Lower lobe of right lung (tissue), 2 donors: ENCODE measurements around the gene MID1. TPM values are rescaled to one million over a fixed set of nuclear protein-coding genes. Genes with fewer than 3 reads are reported as not detected.

Experiments used
- ATAC-seq, 2 donors: fragments of 200-7000 bp; cut with Tn5 transposase; one replicate each; pipeline ENCODE4 v1.9.1; 2020 to 2022; ENCODE audit warnings: mild to moderate bottlenecking in 2 of 2, moderate library complexity in 2 of 2
- DNase-seq: peaks from one replicate; pipeline ENCODE4 v3.0.0-alpha.2; 2020
- H3K27ac ChIP-seq: fragments of 200-600 bp; one replicate; pipeline ENCODE4 v1.8.0; 2022
- H3K27me3 ChIP-seq: fragments of 200-600 bp; one replicate; pipeline ENCODE4 v1.8.0; 2022; ENCODE audit warnings: low read depth
- H3K36me3 ChIP-seq: fragments of 200-600 bp; one replicate; pipeline ENCODE4 v1.8.0; 2022; ENCODE audit warnings: mild to moderate bottlenecking
- H3K4me1 ChIP-seq: fragments of 200-600 bp; one replicate; pipeline ENCODE4 v1.8.0; 2022
- H3K4me3 ChIP-seq: fragments of 200-600 bp; one replicate; pipeline ENCODE4 v1.8.0; 2022; ENCODE audit warnings: mild to moderate bottlenecking
- H3K9me3 ChIP-seq: fragments of 200-600 bp; one replicate; pipeline ENCODE4 v1.8.0; 2022
- CTCF ChIP-seq: fragments of 200-600 bp; IDR thresholded peaks from one replicate; pipeline ENCODE4 v1.8.0; 2022; ENCODE audit warnings: antibody characterized with exemption, mild to moderate bottlenecking
- intact Hi-C: fragments of 100-400 bp; cut with DNase I; formaldehyde crosslinking; loops from one replicate; pipeline ENCODE4 v1.11.0; 2022
- total RNA-seq: library from RNA; stranded (reverse); fragmentation: NEBNext Ultra II Directional; extraction: Animal tissue kit (Norgen Biotek cat#: 25700); gene quantifications from one replicate; pipeline ENCODE4 v1.2.1, GENCODE V29; 2021
- donor health status: DM: no; HTN: yes; CAD: no; lungs with severe emphysema.

Gene MID1
- total RNA-seq, 1 donor from 2014 or later, result 24.9 TPM

- no peak for TF ChIP-seq CTCF
- no peak for DNase-seq
- Histone ChIP-seq H3K4me3 (no peak overlapping the region), H3K9me3 (no peaks in the 10 kb centered on the region), H3K4me1 (no peaks in the 10 kb centered on the region), H3K36me3 (no peaks in the 10 kb centered on the region), H3K27ac (no peak overlapping the region), H3K27me3 (no peaks in the 10 kb centered on the region)
- no peak for ATAC-seq
- intact Hi-C loops, result no loop called here
These were observed 190.5 kb downstream of the MID1 start for GRCh38 chrX:10429908-10430307.

DNA sequence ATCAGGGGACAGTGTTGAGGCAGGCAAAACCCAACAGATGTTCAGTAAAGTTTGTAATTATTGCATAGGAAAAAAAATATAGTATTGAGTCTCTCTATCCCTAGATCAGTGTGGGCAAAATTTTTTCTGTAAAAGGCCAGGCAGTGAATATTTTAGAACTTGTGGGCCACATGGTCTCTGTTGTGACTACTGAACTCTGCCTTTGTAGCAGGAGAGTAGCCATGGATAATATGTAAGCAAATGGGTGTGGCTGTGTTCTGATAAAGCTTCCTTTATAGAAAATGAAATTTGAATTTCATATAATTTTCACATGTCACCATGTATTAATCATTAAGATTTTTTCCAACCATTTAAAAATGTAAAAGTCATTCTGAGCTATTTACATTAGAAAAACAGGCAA lies 193.1 kb downstream of the MID1 start:
- TF ChIP-seq CTCF, result no peak
- intact Hi-C loops, result no loop called here
- no peaks in the 10 kb centered on the region for H3K36me3 ChIP-seq
- H3K4me1 ChIP-seq, result no peaks in the 10 kb centered on the region
- ATAC-seq (no peak), DNase-seq (no peak)
- no peak overlapping the region for H3K27ac ChIP-seq
- no peaks in the 10 kb centered on the region for H3K9me3 ChIP-seq
- H3K27me3 ChIP-seq, result no peaks in the 10 kb centered on the region
- H3K4me3 ChIP-seq, result no peak overlapping the region

- Histone ChIP-seq H3K27ac (no peak overlapping the region), H3K4me1 (no peaks in the 10 kb centered on the region), H3K27me3 (no peaks in the 10 kb centered on the region), H3K4me3 (no peak overlapping the region), H3K9me3 (no peaks in the 10 kb centered on the region), H3K36me3 (no peaks in the 10 kb centered on the region)
- no peak for ATAC-seq
- no peak for TF ChIP-seq CTCF
- DNase-seq, result no peak
- intact Hi-C loops, result no loop called here
These were observed 196.7 kb downstream of the MID1 start for GRCh38 chrX:10423716-10424115.

GRCh38 chrX:10420134-10420533 lies 200.3 kb downstream of the MID1 start:
- intact Hi-C loops, result no loop called here
- TF ChIP-seq CTCF, result no peak
- ATAC-seq (no peak), DNase-seq (no peak)
- H3K27me3 ChIP-seq, result no peaks in the 10 kb centered on the region
- H3K9me3 ChIP-seq, result no peaks in the 10 kb centered on the region
- no peaks in the 10 kb centered on the region for H3K36me3 ChIP-seq
- H3K4me3 ChIP-seq, result no peak overlapping the region
- no peak overlapping the region for H3K27ac ChIP-seq
- no peaks in the 10 kb centered on the region for H3K4me1 ChIP-seq

- H3K4me3 ChIP-seq, result no peak overlapping the region
- H3K36me3 ChIP-seq, result no peaks in the 10 kb centered on the region
- DNase-seq (no peak), ATAC-seq (no peak)
- H3K27me3 ChIP-seq, result no peaks in the 10 kb centered on the region
- no peaks in the 10 kb centered on the region for H3K9me3 ChIP-seq
- intact Hi-C loops, result no loop called here
- no peaks in the 10 kb centered on the region for H3K4me1 ChIP-seq
- H3K27ac ChIP-seq, result no peak overlapping the region
- TF ChIP-seq CTCF, result no peak
These were observed 204.0 kb downstream of the MID1 start for GRCh38 chrX:10416424-10416823.
